T-helper 1 cell treated with Interleukin-12 subunit alpha and Interleukin-12 subunit beta and Interleukin-4 antibody, amounts not matched to agents 30 μg/mL and 1 μg/mL, for 36 hours (primary cell): ENCODE data around the gene SGSM1.
A peak's percentile ranks its signal among the peaks of the same experiment; 100 is the strongest.

Experiments used
- H3K27ac Mint-ChIP-seq: one replicate; pipeline ENCODE4 v1.8.0; 2021; ENCODE audit warnings: mild to moderate bottlenecking, mixed read lengths
- H3K27me3 Mint-ChIP-seq: one replicate; pipeline ENCODE4 v1.8.0; 2021; ENCODE audit warnings: low read depth, mixed read lengths
- H3K36me3 Mint-ChIP-seq: one replicate; pipeline ENCODE4 v1.8.0; 2021; ENCODE audit warnings: low read depth, mixed read lengths
- H3K4me1 Mint-ChIP-seq: one replicate; pipeline ENCODE4 v1.8.0; 2021; ENCODE audit warnings: low read depth, mixed read lengths
- H3K4me3 Mint-ChIP-seq: one replicate; pipeline ENCODE4 v1.8.0; 2021; ENCODE audit warnings: mild to moderate bottlenecking, moderate library complexity, mixed read lengths
- H3K9me3 Mint-ChIP-seq: one replicate; pipeline ENCODE4 v1.8.0; 2021; ENCODE audit warnings: mixed read lengths

The SGSM1 gene, protein sequence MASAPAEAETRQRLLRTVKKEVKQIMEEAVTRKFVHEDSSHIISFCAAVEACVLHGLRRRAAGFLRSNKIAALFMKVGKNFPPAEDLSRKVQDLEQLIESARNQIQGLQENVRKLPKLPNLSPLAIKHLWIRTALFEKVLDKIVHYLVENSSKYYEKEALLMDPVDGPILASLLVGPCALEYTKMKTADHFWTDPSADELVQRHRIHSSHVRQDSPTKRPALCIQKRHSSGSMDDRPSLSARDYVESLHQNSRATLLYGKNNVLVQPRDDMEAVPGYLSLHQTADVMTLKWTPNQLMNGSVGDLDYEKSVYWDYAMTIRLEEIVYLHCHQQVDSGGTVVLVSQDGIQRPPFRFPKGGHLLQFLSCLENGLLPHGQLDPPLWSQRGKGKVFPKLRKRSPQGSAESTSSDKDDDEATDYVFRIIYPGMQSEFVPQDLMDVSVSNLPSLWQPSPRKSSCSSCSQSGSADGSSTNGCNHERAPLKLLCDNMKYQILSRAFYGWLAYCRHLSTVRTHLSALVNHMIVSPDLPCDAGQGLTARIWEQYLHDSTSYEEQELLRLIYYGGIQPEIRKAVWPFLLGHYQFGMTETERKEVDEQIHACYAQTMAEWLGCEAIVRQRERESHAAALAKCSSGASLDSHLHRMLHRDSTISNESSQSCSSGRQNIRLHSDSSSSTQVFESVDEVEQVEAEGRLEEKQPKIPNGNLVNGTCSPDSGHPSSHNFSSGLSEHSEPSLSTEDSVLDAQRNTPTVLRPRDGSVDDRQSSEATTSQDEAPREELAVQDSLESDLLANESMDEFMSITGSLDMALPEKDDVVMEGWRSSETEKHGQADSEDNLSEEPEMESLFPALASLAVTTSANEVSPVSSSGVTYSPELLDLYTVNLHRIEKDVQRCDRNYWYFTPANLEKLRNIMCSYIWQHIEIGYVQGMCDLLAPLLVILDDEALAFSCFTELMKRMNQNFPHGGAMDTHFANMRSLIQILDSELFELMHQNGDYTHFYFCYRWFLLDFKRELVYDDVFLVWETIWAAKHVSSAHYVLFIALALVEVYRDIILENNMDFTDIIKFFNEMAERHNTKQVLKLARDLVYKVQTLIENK

DNA sequence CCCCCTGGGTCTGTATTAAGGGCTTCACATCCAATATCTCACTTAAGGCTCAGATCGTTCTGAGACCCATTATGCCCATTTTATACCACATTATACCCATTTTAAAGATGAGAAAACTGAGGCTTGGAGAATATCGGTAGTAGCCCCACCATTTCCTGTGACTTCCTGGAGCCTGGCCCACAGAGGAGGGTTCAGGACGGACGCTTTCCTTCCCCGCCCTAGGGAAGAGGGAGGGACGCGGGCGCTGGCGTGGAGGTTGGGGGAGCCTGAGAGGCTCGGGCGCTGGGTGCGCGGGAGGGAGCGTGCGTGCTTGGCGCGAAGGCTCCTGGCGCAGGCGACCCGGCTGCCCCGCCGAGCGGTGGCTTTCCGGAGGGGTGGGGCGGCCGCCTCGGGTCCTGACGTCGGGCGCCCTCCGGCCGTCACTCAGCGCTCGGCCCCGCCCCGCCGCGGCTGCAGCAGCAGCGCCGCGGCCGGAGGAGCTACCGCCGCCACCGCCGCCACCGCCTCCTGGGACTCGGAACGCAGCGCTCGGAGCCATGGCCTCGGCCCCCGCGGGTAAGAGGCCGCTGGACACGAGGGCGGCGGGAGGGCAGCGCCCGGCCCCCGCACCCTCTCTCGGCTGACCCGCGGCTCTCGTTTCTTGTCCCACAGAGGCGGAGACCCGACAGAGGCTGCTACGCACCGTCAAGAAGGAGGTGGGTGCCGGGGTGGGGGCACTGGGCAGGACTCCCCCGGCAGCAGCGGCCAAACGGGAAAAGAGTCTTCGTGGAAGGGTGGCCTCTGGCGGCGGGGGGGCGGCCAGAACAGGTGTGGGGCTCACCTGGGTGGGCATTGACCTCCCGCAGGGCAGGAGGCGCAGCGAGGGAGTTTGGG is at the start of gene SGSM1:
Gene SGSM1 (plus strand): TSS at position 422 of the 873 bp plus-strand sequence. CDS start 115 bp downstream, at position 537.
- peak within 1 kb of the TSS; percentile 11 for H3K27ac Mint-ChIP-seq
- H3K9me3 Mint-ChIP-seq: no peaks in the 10 kb centered on the region
- H3K27me3 Mint-ChIP-seq: peaks cover 13% of the 10 kb centered on the region
- peaks cover 17% of the 10 kb centered on the region for H3K4me1 Mint-ChIP-seq
- H3K4me3 Mint-ChIP-seq: peak within 1 kb of the TSS; percentile 68
- no peaks in the 10 kb centered on the region for H3K36me3 Mint-ChIP-seq

GRCh38 chr22:24758164-24758799 is 47.7 kb upstream of the SGSM1 start:
- Mint-ChIP-seq H3K9me3 (no peaks in the 10 kb centered on the region), H3K27me3 (peaks cover 14% of the 10 kb centered on the region), H3K36me3 (no peaks in the 10 kb centered on the region), H3K27ac (no peak overlapping the region), H3K4me1 (no peaks in the 10 kb centered on the region), H3K4me3 (no peak overlapping the region)

GRCh38 chr22:24759765-24760164 is 46.2 kb upstream of the SGSM1 start:
- Mint-ChIP-seq H3K4me1 (no peaks in the 10 kb centered on the region), H3K4me3 (no peak overlapping the region), H3K9me3 (no peaks in the 10 kb centered on the region), H3K36me3 (no peaks in the 10 kb centered on the region), H3K27me3 (peaks cover 3% of the 10 kb centered on the region), H3K27ac (no peak overlapping the region)

DNA sequence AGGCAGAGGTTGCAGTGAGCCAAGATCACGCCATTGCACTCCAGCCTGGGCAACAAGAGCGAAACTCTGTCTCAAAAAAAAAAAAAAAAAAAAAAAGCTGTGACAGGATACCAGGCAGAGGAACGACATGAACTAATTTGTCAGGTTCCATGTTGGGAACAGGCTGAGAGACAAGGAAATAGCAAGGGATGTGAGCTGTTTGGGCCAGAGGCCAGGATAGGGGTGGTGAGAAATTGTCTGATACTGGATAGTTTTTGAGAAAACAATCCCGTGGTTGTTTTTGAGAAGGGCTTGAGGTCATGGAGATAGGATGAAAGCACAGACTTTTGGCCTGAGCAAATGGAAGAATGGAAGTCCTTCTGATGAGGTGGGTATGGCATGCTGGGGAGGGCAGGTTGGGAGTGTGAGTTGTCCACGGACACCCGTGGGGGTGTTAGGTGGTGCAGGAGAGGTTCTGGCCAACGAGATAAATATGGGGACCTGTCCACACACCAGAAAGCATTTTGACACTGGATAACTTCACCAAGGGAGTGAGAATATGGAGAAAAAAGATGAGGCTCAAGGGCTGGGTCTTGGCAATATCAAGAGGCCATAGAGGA is 45.2 kb upstream of the SGSM1 start:
- peaks cover 3% of the 10 kb centered on the region for H3K27me3 Mint-ChIP-seq
- no peak overlapping the region for H3K4me3 Mint-ChIP-seq
- H3K36me3 Mint-ChIP-seq: no peaks in the 10 kb centered on the region
- H3K9me3 Mint-ChIP-seq: no peaks in the 10 kb centered on the region
- H3K27ac Mint-ChIP-seq: no peak overlapping the region
- H3K4me1 Mint-ChIP-seq: no peaks in the 10 kb centered on the region

- H3K36me3 Mint-ChIP-seq: no peaks in the 10 kb centered on the region
- H3K27me3 Mint-ChIP-seq: peaks cover 3% of the 10 kb centered on the region
- no peak overlapping the region for H3K27ac Mint-ChIP-seq
- no peaks in the 10 kb centered on the region for H3K4me1 Mint-ChIP-seq
- no peaks in the 10 kb centered on the region for H3K9me3 Mint-ChIP-seq
- H3K4me3 Mint-ChIP-seq: no peak overlapping the region
Observed at GRCh38 chr22:24761888-24762675, 43.9 kb upstream of the SGSM1 start.

GRCh38 chr22:24763872-24764485 is 42.0 kb upstream of the SGSM1 start:
- Mint-ChIP-seq H3K4me3 (no peak overlapping the region), H3K4me1 (no peaks in the 10 kb centered on the region), H3K27ac (no peak overlapping the region), H3K9me3 (no peaks in the 10 kb centered on the region), H3K36me3 (no peaks in the 10 kb centered on the region), H3K27me3 (no peaks in the 10 kb centered on the region)

GRCh38 chr22:24765166-24765565 is 40.8 kb upstream of the SGSM1 start:
- H3K4me1 Mint-ChIP-seq: no peaks in the 10 kb centered on the region
- no peaks in the 10 kb centered on the region for H3K9me3 Mint-ChIP-seq
- no peak overlapping the region for H3K4me3 Mint-ChIP-seq
- no peaks in the 10 kb centered on the region for H3K36me3 Mint-ChIP-seq
- no peaks in the 10 kb centered on the region for H3K27me3 Mint-ChIP-seq
- no peak overlapping the region for H3K27ac Mint-ChIP-seq

DNA sequence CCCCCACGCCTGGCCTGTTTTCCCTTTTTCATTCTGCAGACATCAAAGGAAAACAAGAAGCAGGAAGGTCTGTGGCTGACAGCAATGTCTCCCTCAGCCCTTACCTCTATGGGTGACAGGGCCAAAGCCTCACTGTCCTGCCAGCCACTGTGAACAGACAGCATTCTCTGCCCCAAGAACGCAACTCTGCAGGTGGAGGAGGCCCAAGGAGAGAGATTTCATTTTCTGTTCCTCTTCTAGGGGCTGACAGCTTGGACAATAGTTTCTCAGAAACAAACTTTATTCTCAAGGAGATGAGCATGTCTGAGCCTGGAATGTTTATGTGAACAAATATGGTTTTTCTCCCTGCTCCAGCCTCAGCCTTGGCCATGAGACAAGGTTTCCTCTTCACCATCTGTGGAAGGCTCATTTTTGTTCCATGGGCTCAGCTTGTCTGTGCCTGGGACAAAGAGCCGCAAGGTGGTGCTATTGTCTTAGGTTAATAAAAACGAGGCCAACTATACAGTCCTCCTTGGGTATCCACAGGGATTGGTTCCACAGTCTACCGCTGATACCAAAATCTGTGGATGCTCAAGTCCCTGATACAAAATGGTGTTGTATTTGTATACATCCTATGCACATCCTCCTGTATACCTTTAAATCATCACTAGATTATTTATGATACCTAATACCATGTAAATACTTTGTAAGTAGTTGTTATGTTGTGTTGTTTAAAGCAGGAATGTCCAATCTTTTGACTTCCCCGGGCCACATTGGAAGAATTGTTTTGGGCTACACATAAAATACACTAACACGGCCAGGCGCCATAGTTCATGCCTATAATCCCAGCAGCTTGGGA is 37.3 kb upstream of the SGSM1 start:
- H3K27ac Mint-ChIP-seq: no peak overlapping the region
- no peaks in the 10 kb centered on the region for H3K27me3 Mint-ChIP-seq
- no peak overlapping the region for H3K4me3 Mint-ChIP-seq
- H3K9me3 Mint-ChIP-seq: no peaks in the 10 kb centered on the region
- no peaks in the 10 kb centered on the region for H3K4me1 Mint-ChIP-seq
- no peaks in the 10 kb centered on the region for H3K36me3 Mint-ChIP-seq

DNA sequence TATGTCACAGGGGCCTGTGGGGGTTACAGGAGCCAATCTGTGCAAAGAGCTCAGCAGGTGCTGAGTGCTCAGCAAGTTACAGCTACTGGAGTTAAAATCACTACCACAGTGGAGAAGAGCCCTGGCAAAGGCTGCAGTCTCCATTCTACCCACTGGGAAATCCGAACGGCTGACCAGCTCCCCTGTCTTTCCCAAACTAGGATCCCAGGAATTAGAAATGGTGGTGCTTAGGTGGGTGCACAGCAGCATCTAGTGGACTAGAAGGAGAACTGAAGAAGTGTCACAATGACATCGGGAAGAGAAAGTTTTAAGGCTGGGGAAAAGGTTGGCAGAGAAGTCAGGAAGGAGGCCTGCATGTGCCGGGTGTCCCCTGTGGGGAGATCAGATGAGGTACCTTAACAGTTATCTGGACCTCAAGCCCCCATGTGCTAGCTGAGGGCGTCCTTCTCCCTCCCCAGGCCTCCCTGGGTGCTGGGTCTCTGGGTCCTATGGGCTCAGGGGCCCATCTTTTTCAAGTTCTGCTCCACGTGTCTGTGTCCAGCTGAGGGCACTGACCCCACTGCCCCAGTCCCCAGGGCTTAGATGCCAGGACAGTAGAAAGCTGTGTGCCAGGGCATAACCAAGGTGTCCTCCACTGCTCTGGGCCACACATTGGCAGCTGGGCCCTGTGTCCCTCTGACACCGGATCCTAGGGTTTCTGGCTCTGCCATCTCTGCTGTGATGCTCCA is 33.4 kb upstream of the SGSM1 start:
- Mint-ChIP-seq H3K36me3 (no peaks in the 10 kb centered on the region), H3K4me1 (peaks cover 7% of the 10 kb centered on the region), H3K4me3 (no peak overlapping the region), H3K9me3 (no peaks in the 10 kb centered on the region), H3K27me3 (peaks cover 10% of the 10 kb centered on the region), H3K27ac (no peak overlapping the region)

DNA sequence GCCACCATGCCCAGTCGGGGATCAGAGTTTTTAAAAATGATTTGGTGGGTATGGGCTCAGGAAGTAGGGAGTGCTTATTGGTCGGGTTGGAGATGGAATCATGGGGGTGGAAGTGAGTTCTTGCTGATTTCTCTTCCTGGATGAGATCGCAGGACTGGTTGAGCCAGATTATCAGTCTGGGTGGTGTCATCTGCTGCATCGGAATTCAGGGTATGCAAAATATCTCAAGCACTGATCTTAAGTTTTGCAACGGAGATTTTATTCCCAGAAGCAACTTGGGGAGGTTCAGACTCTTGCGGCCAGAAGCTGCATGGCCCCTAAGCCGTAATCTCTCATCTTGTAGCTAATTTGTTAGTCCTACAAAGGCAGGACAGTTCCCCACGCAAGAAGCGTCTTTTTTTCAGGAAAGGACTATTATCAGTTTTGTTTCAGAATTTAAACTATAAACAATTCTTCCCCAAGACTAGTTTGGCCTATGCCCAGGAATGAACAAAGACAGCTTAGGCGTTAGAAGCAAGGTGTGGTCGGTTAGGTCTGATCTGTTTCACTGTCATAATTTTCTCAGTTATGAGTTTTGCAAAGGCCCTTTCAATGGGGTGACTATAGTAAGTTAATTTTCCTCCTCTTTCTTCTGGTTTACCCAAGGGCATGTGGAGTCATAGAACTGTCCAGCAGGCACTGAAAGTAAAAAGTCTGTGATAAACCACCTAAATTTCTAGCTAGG is 30.1 kb upstream of the SGSM1 start:
- peaks cover 10% of the 10 kb centered on the region for H3K27me3 Mint-ChIP-seq
- H3K36me3 Mint-ChIP-seq: no peaks in the 10 kb centered on the region
- H3K4me3 Mint-ChIP-seq: no peak overlapping the region

GRCh38 chr22:24776525-24776924 is 29.5 kb upstream of the SGSM1 start:
- peaks cover 10% of the 10 kb centered on the region for H3K27me3 Mint-ChIP-seq
- H3K27ac Mint-ChIP-seq: no peak overlapping the region

More for the DNA sequence above, 30.1 kb upstream of the SGSM1 start:
- peaks cover 7% of the 10 kb centered on the region for H3K4me1 Mint-ChIP-seq
- H3K27ac Mint-ChIP-seq: no peak overlapping the region
- no peaks in the 10 kb centered on the region for H3K9me3 Mint-ChIP-seq

More at GRCh38 chr22:24776525-24776924, 29.5 kb upstream of the SGSM1 start:
- H3K9me3 Mint-ChIP-seq: no peaks in the 10 kb centered on the region
- no peak overlapping the region for H3K4me3 Mint-ChIP-seq
- H3K36me3 Mint-ChIP-seq: no peaks in the 10 kb centered on the region
- peaks cover 7% of the 10 kb centered on the region for H3K4me1 Mint-ChIP-seq
